Cardiac ventricle fibroblast (primary cell): Measurements from ENCODE around the gene PXDN. TPM values are rescaled to one million over a fixed set of nuclear protein-coding genes. Genes with fewer than 3 reads are reported as not detected.

ENCODE experiments used
- total RNA-seq: library from RNA; depleted of rRNA; stranded (reverse); fragments of >200 nt; gene quantifications from 2 replicates; pipeline ENCODE4 v1.2.3, GENCODE V29; 2015

PXDN gene, protein sequence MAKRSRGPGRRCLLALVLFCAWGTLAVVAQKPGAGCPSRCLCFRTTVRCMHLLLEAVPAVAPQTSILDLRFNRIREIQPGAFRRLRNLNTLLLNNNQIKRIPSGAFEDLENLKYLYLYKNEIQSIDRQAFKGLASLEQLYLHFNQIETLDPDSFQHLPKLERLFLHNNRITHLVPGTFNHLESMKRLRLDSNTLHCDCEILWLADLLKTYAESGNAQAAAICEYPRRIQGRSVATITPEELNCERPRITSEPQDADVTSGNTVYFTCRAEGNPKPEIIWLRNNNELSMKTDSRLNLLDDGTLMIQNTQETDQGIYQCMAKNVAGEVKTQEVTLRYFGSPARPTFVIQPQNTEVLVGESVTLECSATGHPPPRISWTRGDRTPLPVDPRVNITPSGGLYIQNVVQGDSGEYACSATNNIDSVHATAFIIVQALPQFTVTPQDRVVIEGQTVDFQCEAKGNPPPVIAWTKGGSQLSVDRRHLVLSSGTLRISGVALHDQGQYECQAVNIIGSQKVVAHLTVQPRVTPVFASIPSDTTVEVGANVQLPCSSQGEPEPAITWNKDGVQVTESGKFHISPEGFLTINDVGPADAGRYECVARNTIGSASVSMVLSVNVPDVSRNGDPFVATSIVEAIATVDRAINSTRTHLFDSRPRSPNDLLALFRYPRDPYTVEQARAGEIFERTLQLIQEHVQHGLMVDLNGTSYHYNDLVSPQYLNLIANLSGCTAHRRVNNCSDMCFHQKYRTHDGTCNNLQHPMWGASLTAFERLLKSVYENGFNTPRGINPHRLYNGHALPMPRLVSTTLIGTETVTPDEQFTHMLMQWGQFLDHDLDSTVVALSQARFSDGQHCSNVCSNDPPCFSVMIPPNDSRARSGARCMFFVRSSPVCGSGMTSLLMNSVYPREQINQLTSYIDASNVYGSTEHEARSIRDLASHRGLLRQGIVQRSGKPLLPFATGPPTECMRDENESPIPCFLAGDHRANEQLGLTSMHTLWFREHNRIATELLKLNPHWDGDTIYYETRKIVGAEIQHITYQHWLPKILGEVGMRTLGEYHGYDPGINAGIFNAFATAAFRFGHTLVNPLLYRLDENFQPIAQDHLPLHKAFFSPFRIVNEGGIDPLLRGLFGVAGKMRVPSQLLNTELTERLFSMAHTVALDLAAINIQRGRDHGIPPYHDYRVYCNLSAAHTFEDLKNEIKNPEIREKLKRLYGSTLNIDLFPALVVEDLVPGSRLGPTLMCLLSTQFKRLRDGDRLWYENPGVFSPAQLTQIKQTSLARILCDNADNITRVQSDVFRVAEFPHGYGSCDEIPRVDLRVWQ (N-terminal part only)
- 239 and 240 TPM in 2 replicates for total RNA-seq

DNA sequence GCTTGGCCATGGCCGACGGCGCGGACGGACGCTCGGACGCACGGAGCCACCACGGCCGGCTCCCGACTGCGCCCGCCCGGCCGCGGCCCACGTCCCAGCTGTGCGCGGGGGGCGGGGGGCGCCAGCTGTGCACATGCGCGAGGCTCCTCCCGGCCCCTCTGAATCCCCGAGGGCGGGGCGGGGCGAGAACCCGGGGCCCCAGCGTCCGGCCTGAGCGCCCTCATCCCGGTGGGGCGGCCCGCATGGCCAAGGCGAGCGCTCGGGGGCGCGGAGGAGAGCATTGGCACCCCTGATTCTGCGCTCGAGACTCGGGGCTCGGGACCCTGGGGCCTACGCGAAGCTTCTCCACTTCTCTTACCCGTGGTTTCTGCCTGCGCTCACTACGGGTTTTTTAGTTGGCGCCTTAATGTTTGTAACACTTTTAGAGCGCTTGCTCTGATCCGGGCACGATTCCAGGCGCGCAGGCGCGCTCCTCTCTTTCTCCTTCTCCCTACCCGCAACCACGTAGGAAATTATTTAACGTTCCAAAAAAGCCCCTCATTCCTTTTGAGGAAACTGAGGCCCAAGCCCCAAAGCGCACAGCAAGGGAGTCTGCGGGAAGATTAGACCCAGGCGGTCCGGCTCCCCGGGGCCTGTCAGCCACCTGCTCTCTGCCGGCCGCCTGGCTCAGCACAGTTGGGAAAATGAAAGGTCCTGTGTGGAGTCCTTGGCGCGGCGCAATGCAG, at the start of gene PXDN:
Gene PXDN, minus strand, starts transcription at position 70 of the 725 bp plus-strand sequence. Its CDS starts 60 bp downstream, at position 10.

